GM19099 (cell line): ENCODE results near the gene APC2.

ENCODE experiments used
- POLR2A ChIP-seq: IDR thresholded peaks from 3 replicates; pipeline ENCODE4 v1.6.1; 2011; ENCODE audit warnings: low read depth; ENCODE audit not compliant: insufficient read length; ENCODE audit errors: extremely low read depth

The APC2 gene

DNA sequence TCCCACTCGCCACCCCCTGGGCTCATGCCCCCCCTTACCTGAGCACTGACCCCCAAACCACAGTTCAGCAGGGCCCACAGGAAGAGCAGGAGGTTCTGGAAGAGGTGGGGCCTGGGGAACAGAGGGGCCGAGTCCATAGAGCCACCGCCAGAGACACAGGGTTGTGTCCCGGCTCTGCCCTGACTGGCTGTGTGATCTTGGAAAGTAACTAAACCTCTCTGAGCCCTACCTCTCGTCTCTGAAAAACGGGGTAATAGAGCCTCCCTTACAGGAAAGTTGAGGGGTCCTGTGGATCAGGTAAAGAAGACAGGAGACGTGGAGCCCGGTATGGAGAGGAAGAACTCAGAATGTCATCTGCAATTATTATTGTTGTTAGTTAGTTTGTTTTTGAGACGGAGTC, 60.9 kb downstream of the APC2 start:
- no peak for TF ChIP-seq POLR2A

DNA sequence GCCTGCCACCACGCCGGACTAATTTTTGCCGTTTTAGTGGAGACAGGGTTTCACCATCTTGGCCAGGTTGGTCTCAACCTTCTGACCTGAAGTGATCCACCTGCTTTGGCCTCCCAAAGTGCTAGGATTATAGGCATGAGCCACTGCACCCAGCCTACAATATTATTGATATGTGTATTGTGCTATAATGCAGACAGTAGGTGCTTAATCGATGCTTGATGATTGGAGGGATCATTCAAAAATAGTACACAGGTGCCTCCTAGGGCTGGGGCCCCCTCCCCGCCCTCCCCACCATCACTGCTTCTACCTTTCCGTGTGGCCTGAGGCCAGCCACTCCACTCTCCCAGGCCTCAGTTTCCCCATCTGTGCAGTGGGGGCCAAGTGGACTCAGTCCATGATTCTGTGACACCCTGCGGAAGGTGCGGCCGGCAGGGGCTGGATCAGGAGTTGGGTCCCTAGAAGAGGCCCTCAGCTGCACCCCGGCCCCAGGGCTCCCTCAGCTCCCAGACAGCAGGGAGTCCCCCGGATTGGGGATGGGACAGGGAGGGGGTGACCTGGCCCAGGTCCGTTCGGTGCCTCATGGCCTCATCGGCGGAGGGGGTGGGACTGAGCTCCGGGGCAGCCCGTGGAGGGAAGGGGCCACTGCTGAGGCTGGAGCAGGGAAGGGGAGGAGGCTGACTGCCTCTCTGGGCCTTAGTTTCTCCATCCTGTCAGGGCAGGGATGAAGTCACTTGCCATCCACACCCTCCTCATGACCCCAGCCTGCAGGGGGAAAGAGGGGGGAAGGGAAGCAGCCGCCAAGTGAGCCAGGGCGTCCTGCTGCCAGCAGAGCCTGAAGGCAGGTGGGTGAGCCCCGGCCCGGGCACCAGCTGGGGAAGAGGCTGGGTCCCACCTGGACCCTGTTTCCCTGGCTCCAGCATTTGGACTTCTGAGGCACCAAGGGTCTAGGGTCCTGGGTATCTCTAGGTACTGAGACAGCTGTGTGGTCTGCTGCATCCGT, 61.7 kb downstream of the APC2 start:
- no peak for TF ChIP-seq POLR2A

DNA sequence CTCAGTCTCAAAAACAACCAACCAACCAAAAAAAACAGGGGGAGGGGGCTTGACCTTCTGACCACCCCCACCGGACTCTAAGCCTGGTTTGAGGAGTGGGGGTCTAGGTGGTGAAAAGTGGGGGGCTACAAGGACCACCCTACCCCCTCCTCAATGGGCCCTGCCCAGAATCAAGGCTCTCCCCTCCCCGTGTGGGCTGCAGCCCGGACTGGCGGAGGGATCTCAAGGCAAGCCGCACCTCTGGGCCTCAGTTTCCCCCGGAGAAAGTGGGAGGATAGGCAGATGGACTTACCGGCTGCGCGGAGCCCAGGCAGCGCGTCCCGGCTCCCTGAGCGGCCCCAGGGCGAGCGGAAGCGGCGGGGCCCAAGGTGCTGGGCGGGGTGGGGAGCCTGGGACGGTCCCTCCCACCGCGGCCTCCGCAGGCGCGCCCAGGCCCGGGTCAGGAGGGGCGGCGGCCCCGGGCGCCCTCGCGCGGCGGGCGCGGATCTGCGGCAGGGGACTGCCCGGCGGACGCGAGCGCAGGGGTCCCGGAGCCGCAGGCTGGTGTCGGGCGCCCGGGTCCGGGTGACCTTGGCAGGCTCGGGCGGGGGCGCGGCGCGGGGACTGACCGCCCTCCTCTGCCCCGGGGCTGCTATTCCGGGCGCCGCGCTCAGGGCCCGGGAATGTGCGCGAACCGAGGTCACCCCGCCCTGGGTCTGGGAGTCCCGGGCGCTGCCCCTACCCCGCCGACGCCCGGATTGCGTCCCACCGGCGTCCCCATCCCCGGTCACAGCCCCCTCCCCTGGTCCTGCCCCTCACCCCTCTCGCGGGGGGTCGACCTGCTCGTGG, 63.0 kb downstream of the APC2 start, which contains the start of gene ADAMTSL5:
Gene ADAMTSL5, minus strand, starts transcription at position 349 of the 828 bp plus-strand sequence. CDS start 2,076 bp downstream, outside the sequence.
- TF ChIP-seq POLR2A: no peak

DNA sequence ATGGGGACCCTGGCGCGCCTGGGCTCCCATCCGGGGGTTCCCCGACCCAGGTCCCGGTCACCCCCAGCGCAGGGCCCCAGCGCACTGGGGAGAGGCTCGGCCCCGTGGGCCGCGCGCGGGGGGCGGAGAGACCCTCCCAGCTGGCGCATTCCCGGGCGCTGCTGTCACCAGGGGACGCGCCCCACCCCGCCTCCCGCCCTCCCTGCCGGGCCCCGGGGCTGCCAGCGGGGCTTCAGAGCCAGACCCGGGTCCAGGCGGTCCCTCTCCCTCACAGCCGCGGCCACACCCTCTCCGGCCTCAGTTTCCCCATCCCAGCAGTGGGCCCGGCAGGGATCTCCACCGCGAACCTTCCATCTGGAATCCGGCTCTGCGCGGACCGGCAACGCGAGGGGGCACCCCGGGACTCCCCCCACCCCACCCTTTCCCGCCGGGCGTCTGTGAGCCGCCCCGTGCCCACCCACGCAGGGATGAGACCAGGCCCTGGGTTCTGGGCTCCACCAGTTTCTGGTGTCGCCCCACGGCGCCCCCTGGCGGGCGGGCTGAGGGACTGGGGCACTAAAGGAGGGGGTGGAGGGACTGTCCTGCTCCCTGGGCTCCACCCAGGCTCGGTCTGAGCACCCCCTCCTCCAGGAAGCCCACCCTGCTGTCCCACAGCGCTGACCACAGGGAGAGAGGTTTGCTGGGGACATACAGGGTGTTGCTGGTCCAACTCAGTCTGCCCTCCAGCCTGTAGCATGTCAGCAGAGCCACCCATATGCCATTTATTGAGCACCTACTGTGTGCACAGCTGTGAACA, 63.8 kb downstream of the APC2 start:
- no peak for TF ChIP-seq POLR2A

DNA sequence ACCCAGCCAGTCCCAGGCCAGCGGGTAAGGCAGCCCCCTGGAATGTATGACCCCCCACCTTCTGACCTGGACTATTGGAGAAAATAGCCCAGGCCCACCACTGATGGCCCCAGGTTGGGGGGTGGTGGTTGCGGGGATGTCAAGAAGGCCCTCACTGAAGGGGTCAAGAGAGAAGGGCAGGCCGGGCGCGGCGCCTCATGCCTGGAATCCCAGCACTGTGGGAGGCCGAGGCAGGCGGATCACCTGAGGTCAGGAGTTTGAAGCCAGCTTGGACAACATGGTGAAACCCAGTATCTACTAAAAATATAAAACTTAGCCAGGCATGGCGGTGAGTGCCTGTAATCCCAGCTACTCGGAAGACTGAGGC, 64.4 kb downstream of the APC2 start:
- TF ChIP-seq POLR2A: no peak

DNA sequence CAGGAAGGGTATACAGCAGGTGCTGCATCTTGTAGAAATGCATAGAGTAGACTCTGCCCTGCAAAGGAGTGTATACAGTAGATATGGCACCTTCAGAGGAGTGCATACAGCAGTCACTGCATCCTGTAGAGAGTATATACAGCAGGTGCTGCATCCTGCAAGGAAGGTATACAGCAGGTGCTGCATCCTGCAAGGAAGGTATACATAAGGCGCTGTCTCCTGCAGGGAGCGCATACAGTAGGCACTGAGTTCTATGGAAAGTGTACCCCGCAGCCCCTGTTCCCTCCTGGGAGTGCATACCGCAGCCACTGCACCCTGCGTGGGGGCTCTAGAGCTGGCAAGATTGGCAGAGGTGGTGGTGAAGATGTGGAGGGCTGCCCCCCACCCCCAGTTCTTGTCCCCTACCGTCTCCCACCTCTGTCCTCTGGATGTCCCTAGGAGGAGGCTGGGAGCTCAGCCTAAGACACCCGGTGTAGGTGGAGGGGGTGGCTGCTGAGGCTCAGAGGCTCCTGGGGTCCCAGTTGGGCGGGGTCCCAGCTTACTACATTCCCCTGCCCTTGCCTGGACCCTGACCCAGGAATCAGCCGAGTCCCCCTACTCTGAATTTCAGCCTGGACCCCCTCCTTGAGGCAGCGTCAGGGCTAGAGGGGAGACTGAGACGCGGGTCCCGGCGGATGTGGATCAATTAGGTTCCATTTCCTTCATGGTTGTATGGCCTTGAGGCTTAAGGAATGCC, 65.2 kb downstream of the APC2 start:
- TF ChIP-seq POLR2A: no peak

DNA sequence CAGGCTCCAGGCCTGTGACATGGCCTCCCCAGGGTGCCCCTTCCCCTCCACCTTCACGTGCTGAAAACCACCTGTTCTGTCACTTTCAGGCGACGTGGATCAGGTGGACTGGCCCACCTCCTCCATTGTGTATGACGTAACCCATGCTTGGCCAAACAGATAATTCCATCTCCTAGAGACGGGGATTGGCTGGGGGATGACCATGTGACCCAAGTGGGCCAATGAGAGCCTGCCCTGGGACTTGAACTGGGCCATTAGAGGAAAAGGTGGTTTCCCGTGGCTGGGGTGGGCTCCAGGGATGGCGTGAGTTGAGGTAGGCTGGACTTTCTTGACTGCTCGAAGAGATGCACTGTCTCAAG, 66.5 kb downstream of the APC2 start:
- no peak for TF ChIP-seq POLR2A

DNA sequence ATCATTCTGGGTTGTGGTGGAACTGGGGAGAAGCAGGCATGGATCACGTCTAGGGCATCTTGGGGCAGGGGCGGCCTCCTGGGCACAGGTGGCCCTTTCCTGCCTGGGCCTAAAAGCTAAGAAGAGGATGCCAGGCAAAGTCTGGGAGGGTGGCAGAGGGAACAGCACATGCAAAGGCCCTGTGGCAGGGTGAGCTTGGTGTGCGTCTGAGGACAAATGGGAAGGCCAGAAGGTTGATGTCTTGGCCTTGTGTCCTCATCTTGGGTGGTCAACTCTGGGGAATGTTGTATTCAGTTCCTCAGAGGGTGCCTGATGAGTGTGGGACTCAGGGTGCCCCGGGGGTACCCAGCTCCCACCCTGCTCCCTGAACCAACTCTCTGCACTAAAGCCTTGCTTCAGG, 68.5 kb downstream of the APC2 start:
- TF ChIP-seq POLR2A: no peak

DNA sequence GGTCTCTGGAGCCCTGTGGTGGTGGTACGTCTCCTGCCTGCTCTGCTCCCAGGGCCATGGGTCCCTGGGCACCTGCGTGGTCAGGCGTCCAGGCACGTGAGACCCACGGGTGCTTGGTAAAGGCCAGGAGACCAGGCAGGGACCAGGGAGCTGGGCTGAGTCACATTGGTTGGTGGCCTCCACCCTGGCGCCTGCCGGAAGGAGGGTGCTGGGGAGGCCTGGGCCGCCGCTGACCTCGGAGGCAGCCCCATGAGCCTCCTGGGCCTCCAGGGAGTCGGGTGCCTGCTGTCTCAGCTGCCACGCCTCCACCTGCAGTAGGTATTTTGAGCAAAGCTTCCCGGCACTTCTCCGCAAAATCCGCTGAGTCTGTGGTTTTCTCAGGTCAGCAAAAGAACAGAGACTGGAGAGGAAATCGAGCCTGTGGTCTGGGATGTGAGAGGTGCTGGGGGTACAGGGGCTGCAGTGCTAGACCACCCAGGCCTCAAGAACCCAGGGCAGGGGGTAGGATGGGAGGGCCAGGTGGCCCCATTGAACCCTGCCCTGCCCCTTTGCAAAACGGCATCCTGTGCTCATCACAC, 70.4 kb downstream of the APC2 start:
- TF ChIP-seq POLR2A: no peak

DNA sequence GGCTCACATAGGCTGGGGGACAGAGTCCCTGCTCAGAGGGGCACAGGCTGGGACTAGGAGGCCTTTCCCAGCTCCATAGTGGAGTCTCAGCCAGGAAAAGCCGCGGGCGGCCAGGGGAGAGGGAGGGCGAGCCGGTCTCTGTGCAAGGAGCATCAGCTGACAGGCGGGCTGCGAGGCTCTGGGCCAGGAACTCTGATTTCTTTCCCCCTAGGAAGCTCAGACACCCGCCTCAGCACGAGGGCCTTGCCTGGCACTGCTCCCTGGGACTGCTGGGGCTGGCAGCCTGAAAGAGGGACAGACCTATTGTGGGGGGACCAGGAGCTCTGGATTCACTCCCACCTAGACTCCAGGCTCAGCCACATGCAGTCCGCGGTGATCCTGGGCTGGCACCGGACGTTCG, 71.7 kb downstream of the APC2 start:
- TF ChIP-seq POLR2A: no peak

DNA sequence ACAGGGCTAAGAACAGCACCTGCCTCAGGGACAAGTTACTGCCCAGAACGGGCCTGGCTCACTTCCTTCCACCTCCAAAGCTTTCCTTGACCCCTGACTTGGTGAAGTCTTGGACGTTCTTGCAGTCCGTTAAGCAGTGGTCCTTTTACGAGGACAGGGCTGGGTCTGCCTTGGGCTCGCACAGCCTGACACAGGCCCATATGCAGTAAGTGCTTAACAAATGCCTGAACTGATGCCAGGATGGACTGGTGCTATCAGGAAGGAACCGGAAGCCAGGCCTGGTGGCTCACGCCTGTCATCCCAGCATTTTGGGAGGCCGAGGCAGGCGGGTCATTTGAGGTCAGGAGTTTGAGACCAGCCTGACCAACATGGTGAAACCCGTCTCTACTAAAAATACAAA, 72.1 kb downstream of the APC2 start:
- no peak for TF ChIP-seq POLR2A

DNA sequence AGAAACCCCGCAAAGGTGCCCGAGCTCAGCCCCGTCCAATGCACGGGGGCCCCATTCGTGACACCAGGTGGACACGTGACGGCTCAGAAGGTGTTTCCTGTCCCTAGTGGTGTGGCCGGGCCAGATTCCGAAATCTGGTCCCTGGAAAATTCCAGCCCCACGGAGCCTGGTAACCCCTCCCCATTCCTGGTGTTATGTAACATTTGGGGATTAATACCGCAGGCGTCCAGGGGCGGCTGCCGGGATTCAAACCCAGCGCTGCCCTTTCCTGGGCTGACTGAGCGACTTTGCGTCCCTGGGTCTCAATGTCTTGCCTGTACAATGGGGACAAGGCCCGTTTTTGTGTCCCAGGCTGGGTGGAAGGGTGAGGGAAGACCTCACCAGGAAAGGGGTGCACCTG, 72.9 kb downstream of the APC2 start:
- TF ChIP-seq POLR2A: no peak
